ENCODE measurements around the gene LIPT1.

GRCh38 chr2:99169534-99169933, 14.8 kb downstream of the LIPT1 start:
- TF ChIP-seq, protein P1, sequence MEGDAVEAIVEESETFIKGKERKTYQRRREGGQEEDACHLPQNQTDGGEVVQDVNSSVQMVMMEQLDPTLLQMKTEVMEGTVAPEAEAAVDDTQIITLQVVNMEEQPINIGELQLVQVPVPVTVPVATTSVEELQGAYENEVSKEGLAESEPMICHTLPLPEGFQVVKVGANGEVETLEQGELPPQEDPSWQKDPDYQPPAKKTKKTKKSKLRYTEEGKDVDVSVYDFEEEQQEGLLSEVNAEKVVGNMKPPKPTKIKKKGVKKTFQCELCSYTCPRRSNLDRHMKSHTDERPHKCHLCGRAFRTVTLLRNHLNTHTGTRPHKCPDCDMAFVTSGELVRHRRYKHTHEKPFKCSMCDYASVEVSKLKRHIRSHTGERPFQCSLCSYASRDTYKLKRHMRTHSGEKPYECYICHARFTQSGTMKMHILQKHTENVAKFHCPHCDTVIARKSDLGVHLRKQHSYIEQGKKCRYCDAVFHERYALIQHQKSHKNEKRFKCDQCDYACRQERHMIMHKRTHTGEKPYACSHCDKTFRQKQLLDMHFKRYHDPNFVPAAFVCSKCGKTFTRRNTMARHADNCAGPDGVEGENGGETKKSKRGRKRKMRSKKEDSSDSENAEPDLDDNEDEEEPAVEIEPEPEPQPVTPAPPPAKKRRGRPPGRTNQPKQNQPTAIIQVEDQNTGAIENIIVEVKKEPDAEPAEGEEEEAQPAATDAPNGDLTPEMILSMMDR (conservative IDR thresholded peaks at IDR 0.05; ENCODE audit: low read depth, low read length) = no peak
- no peak for TF ChIP-seq EZH2 (IDR thresholded peaks at IDR 0.05; ENCODE audit: low read length, unreplicated experiment)

All from PC-3 (cell line).